SHP77 (cell line): ENCODE results near the gene MFF.
"Not testable (repeated sequence)": the region's sequence is repeated elsewhere in the genome, so short reads cannot be mapped to it uniquely, and the experiment has no call there.

Experiments
- DNase-seq, 2 experiments: peaks; one replicate each; lab custom pipeline; 2025; lab: John Stamatoyannopoulos, UW

Gene MFF

GRCh38 chr2:227335713-227336112 is 10.7 kb downstream of the MFF start:
- DNase-seq = no peak

GRCh38 chr2:227337442-227337841 is 12.4 kb downstream of the MFF start:
- no peak for DNase-seq

- no peak for DNase-seq
These were observed 14.1 kb downstream of the MFF start for GRCh38 chr2:227339098-227339599.

GRCh38 chr2:227340106-227340505 is 15.1 kb downstream of the MFF start:
- no peak for DNase-seq

GRCh38 chr2:227341553-227341952 is 16.5 kb downstream of the MFF start:
- no peak for DNase-seq

- no peak for DNase-seq
These were observed 19.2 kb downstream of the MFF start for GRCh38 chr2:227344231-227344630.

- no peak for DNase-seq
These were observed 22.1 kb downstream of the MFF start for GRCh38 chr2:227347117-227347516.

GRCh38 chr2:227348324-227348723 is 23.3 kb downstream of the MFF start:
- no peak for DNase-seq

- no peak for DNase-seq
These were observed 25.1 kb downstream of the MFF start for GRCh38 chr2:227349989-227350612.

GRCh38 chr2:227351639-227352038 is 26.6 kb downstream of the MFF start:
- DNase-seq = no peak

- no peak for DNase-seq
These were observed 35.3 kb downstream of the MFF start for GRCh38 chr2:227360351-227360750.

- no peak for DNase-seq
These were observed 38.7 kb downstream of the MFF start for GRCh38 chr2:227363756-227364155.

GRCh38 chr2:227364585-227365263 is 39.7 kb downstream of the MFF start:
- DNase-seq = not testable (repeated sequence)

GRCh38 chr2:227365833-227366232 is 40.8 kb downstream of the MFF start:
- no peak for DNase-seq

- no peak for DNase-seq
These were observed 41.8 kb downstream of the MFF start for GRCh38 chr2:227366769-227367426.

- no peak for DNase-seq
These were observed 42.4 kb downstream of the MFF start for GRCh38 chr2:227367427-227367795.

GRCh38 chr2:227368574-227368973 is 43.5 kb downstream of the MFF start:
- DNase-seq = no peak

GRCh38 chr2:227370092-227370491 is 45.0 kb downstream of the MFF start:
- DNase-seq = no peak

- no peak for DNase-seq
These were observed 45.8 kb downstream of the MFF start for GRCh38 chr2:227370791-227371312.

GRCh38 chr2:227373389-227373788 is 48.3 kb downstream of the MFF start:
- no peak for DNase-seq

GRCh38 chr2:227374158-227374557 is 49.1 kb downstream of the MFF start:
- DNase-seq = no peak

- peak in 1 of 2 experiments; percentile 16 for DNase-seq
These were observed 51.8 kb downstream of the MFF start for GRCh38 chr2:227376656-227377396.
